IPS-20b (cell line): ENCODE results near the gene HCN4.
"Not testable (repeated sequence)": the region's sequence is repeated elsewhere in the genome, so short reads cannot be mapped to it uniquely, and the experiment has no call there.

Experiments
- H3K27ac ChIP-seq: one replicate; pipeline ENCODE4 v1.5.1; 2013; ENCODE audit warnings: low read length
- H3K27me3 ChIP-seq: 2 replicates; pipeline ENCODE4 v1.6.1; 2013; ENCODE audit warnings: mild to moderate bottlenecking, low read length, inconsistent platforms; ENCODE audit not compliant: insufficient read depth
- H3K36me3 ChIP-seq: 2 replicates; pipeline ENCODE4 v1.6.1; 2013; ENCODE audit warnings: low read depth, mild to moderate bottlenecking, inconsistent platforms, low read length, moderate library complexity; ENCODE audit not compliant: insufficient read depth
- H3K4me1 ChIP-seq: 2 replicates; pipeline ENCODE4 v1.6.1; 2013; ENCODE audit warnings: mild to moderate bottlenecking, control low read depth, inconsistent platforms, low read length, moderate library complexity; ENCODE audit not compliant: insufficient read depth
- H3K4me3 ChIP-seq: 2 replicates; pipeline ENCODE4 v1.5.1; 2013; ENCODE audit warnings: mild to moderate bottlenecking, low read length, inconsistent platforms
- H3K9ac ChIP-seq: 2 replicates; pipeline ENCODE4 v1.6.1; 2013; ENCODE audit warnings: low read depth, mild to moderate bottlenecking, inconsistent platforms, low read length, moderate library complexity
- H3K9me3 ChIP-seq: 2 replicates; pipeline ENCODE4 v1.6.1; 2013; ENCODE audit warnings: mild to moderate bottlenecking, low read depth, low read length, inconsistent platforms; ENCODE audit not compliant: insufficient read depth

The HCN4 gene

GRCh38 chr15:73305331-73306211 lies 63.2 kb downstream of the HCN4 start:
- Histone ChIP-seq H3K9me3 (no peaks in the 10 kb centered on the region), H3K4me3 (no peak overlapping the region), H3K9ac (no peak overlapping the region; the same call in 1 of the 2 replicates), H3K27me3 (no peaks in the 10 kb centered on the region), H3K27ac (no peak overlapping the region), H3K4me1 (peaks cover 3% of the 10 kb centered on the region; the same call in 1 of the 2 replicates), H3K36me3 (peaks cover 37% of the 10 kb centered on the region; the same call in 1 of the 2 replicates)

- Histone ChIP-seq H3K9me3 (no peaks in the 10 kb centered on the region), H3K9ac (no peak overlapping the region), H3K4me1 (peaks cover 3% of the 10 kb centered on the region; the same call in 1 of the 2 replicates), H3K36me3 (peaks cover 54% of the 10 kb centered on the region; the same call in 1 of the 2 replicates), H3K27me3 (no peaks in the 10 kb centered on the region), H3K4me3 (no peak overlapping the region), H3K27ac (no peak overlapping the region)
Measured at GRCh38 chr15:73303636-73304035, 65.1 kb downstream of the HCN4 start.

- not testable (repeated sequence) for H3K27ac ChIP-seq, H3K27me3 ChIP-seq, H3K4me3 ChIP-seq, H3K9ac ChIP-seq, H3K9me3 ChIP-seq, H3K4me1 ChIP-seq
- peaks cover 72% of the 10 kb centered on the region for H3K36me3 ChIP-seq
Measured at GRCh38 chr15:73300286-73300685, 68.5 kb downstream of the HCN4 start.

- H3K4me1 ChIP-seq, result no peaks in the 10 kb centered on the region
- no peak overlapping the region for H3K27ac ChIP-seq
- peaks cover 72% of the 10 kb centered on the region for H3K36me3 ChIP-seq
- no peak overlapping the region for H3K4me3 ChIP-seq
- no peak overlapping the region for H3K9ac ChIP-seq
- H3K27me3 ChIP-seq, result no peaks in the 10 kb centered on the region
- H3K9me3 ChIP-seq, result no peaks in the 10 kb centered on the region
Measured at GRCh38 chr15:73298522-73299245, 70.1 kb downstream of the HCN4 start.

- Histone ChIP-seq H3K4me1 (no peaks in the 10 kb centered on the region), H3K27me3 (no peaks in the 10 kb centered on the region), H3K9ac (no peak overlapping the region), H3K36me3 (peaks cover 62% of the 10 kb centered on the region), H3K4me3 (no peak overlapping the region), H3K9me3 (no peaks in the 10 kb centered on the region), H3K27ac (no peak overlapping the region)
Measured at GRCh38 chr15:73296609-73297353, 72.0 kb downstream of the HCN4 start.

GRCh38 chr15:73295630-73296286 lies 73.0 kb downstream of the HCN4 start:
- H3K36me3 ChIP-seq, result peaks cover 61% of the 10 kb centered on the region
- H3K27me3 ChIP-seq, result no peaks in the 10 kb centered on the region
- no peak overlapping the region for H3K9ac ChIP-seq
- no peak overlapping the region for H3K27ac ChIP-seq
- H3K9me3 ChIP-seq, result no peaks in the 10 kb centered on the region
- H3K4me3 ChIP-seq, result no peak overlapping the region
- H3K4me1 ChIP-seq, result no peaks in the 10 kb centered on the region

GRCh38 chr15:73293773-73294172 lies 75.0 kb downstream of the HCN4 start:
- Histone ChIP-seq H3K4me3 (no peak overlapping the region), H3K27me3 (no peaks in the 10 kb centered on the region), H3K36me3 (peaks cover 61% of the 10 kb centered on the region), H3K27ac (no peak overlapping the region), H3K9ac (no peak overlapping the region), H3K4me1 (no peaks in the 10 kb centered on the region), H3K9me3 (no peaks in the 10 kb centered on the region)

- Histone ChIP-seq H3K9ac (no peak overlapping the region), H3K27ac (no peak overlapping the region), H3K9me3 (no peaks in the 10 kb centered on the region), H3K27me3 (no peaks in the 10 kb centered on the region), H3K4me3 (no peak overlapping the region), H3K4me1 (no peaks in the 10 kb centered on the region), H3K36me3 (peaks cover 75% of the 10 kb centered on the region)
Measured at GRCh38 chr15:73291441-73291840, 77.3 kb downstream of the HCN4 start.

- no peak overlapping the region for H3K4me3 ChIP-seq
- no peaks in the 10 kb centered on the region for H3K27me3 ChIP-seq
- H3K9ac ChIP-seq, result no peak overlapping the region
- H3K36me3 ChIP-seq, result peaks cover 82% of the 10 kb centered on the region
- H3K9me3 ChIP-seq, result no peaks in the 10 kb centered on the region
- H3K27ac ChIP-seq, result no peak overlapping the region
- no peaks in the 10 kb centered on the region for H3K4me1 ChIP-seq
Measured at GRCh38 chr15:73287019-73287418, 81.7 kb downstream of the HCN4 start.

- no peak overlapping the region for H3K4me3 ChIP-seq
- H3K4me1 ChIP-seq, result no peaks in the 10 kb centered on the region
- no peaks in the 10 kb centered on the region for H3K9me3 ChIP-seq
- H3K27me3 ChIP-seq, result no peaks in the 10 kb centered on the region
- H3K36me3 ChIP-seq, result peaks cover 75% of the 10 kb centered on the region
- H3K27ac ChIP-seq, result no peak overlapping the region
- H3K9ac ChIP-seq, result no peak overlapping the region
Measured at GRCh38 chr15:73286311-73286710, 82.4 kb downstream of the HCN4 start.

- H3K4me3 ChIP-seq, result no peak overlapping the region
- H3K36me3 ChIP-seq, result peaks cover 67% of the 10 kb centered on the region
- no peaks in the 10 kb centered on the region for H3K9me3 ChIP-seq
Measured at GRCh38 chr15:73284090-73284716, 84.6 kb downstream of the HCN4 start.

More at GRCh38 chr15:73284090-73284716, 84.6 kb downstream of the HCN4 start:
- H3K9ac ChIP-seq, result no peak overlapping the region
- H3K27me3 ChIP-seq, result no peaks in the 10 kb centered on the region
- no peak overlapping the region for H3K27ac ChIP-seq
- H3K4me1 ChIP-seq, result no peaks in the 10 kb centered on the region
